WTC11 (cell line): Measurements from ENCODE around the gene DTHD1. TPM values are rescaled to one million over a fixed set of nuclear protein-coding genes. Genes with fewer than 3 reads are reported as not detected.

ENCODE experiments used
- ATAC-seq: fragments of 200-7000 bp; cut with Tn5 transposase; 2 replicates; pipeline ENCODE4 v1.10.0; 2021; ENCODE audit warnings: mild to moderate bottlenecking, moderate library complexity
- CTCF ChIA-PET: fragments of 300-600 bp; sonication (Branson Sonifier 250); formaldehyde crosslinking; loops from one replicate; lab custom pipeline; 2021; ENCODE audit warnings: antibody characterized with exemption; lab: Charles Lee
- POLR2A ChIA-PET: fragments of 350-600 bp; sonication (Branson Sonifier 250); formaldehyde crosslinking; loops from one replicate; lab custom pipeline; 2021; ENCODE audit warnings: antibody characterized with exemption; lab: Charles Lee
- DNase-seq: peaks from one replicate; pipeline ENCODE4 v3.0.0; 2021; ENCODE audit warnings: low spot score
- H3K27ac Mint-ChIP-seq: 2 replicates; pipeline ENCODE4 v1.8.0; 2021; ENCODE audit warnings: mixed read lengths
- H3K27me3 Mint-ChIP-seq: 2 replicates; pipeline ENCODE4 v1.8.0; 2021; ENCODE audit warnings: low read depth, mild to moderate bottlenecking, moderate library complexity, mixed read lengths
- H3K36me3 Mint-ChIP-seq: 2 replicates; pipeline ENCODE4 v1.8.0; 2021; ENCODE audit warnings: mixed read lengths
- H3K4me1 Mint-ChIP-seq: 2 replicates; pipeline ENCODE4 v1.8.0; 2022; ENCODE audit warnings: mixed read lengths
- H3K4me3 Mint-ChIP-seq: 2 replicates; pipeline ENCODE4 v1.8.0; 2021; ENCODE audit warnings: mild to moderate bottlenecking, moderate library complexity, mixed read lengths
- H3K9me3 Mint-ChIP-seq: 2 replicates; pipeline ENCODE4 v1.8.0; 2021; ENCODE audit warnings: mixed read lengths
- ATF1 ChIP-seq: sonication (generic); formaldehyde crosslinking; IDR thresholded peaks from 2 replicates; pipeline ENCODE4 v1.8.1; 2023; ENCODE audit warnings: mild to moderate bottlenecking, moderate library complexity, missing genetic modification reagents
- EMX1 ChIP-seq: fragments of 250-450 bp; sonication (Bioruptor Pico); IDR thresholded peaks from 2 replicates; pipeline ENCODE4 v1.8.0; 2021; ENCODE audit warnings: mild to moderate bottlenecking
- GRHL2 ChIP-seq: fragments of 250-450 bp; sonication (Bioruptor Pico); IDR thresholded peaks from 2 replicates; pipeline ENCODE4 v1.8.0; 2022; ENCODE audit warnings: mild to moderate bottlenecking, moderate library complexity; ENCODE audit not compliant: insufficient replicate concordance, severe bottlenecking
- GTF2I ChIP-seq: fragments of 250-450 bp; sonication (Bioruptor Pico); conservative IDR thresholded peaks from 2 replicates; pipeline ENCODE4 v1.4.0; 2021; ENCODE audit warnings: mild to moderate bottlenecking
- KAT7 ChIP-seq: sonication (generic); formaldehyde crosslinking; IDR thresholded peaks from 2 replicates; pipeline ENCODE4 v1.8.1; 2023; ENCODE audit warnings: missing genetic modification reagents, mild to moderate bottlenecking, borderline replicate concordance
- NFE2L1 ChIP-seq: sonication (generic); formaldehyde crosslinking; IDR thresholded peaks from 2 replicates; pipeline ENCODE4 v1.8.1; 2023; ENCODE audit warnings: missing genetic modification reagents
- OVOL2 ChIP-seq: fragments of 250-450 bp; sonication (Bioruptor Pico); IDR thresholded peaks from 2 replicates; pipeline ENCODE4 v1.9.0; 2021; ENCODE audit warnings: mild to moderate bottlenecking, borderline replicate concordance
- SOX15 ChIP-seq: fragments of 250-450 bp; sonication (Bioruptor Pico); IDR thresholded peaks from 2 replicates; pipeline ENCODE4 v1.9.0; 2021; ENCODE audit warnings: mild to moderate bottlenecking
- SP1 ChIP-seq: sonication (generic); formaldehyde crosslinking; conservative IDR thresholded peaks from 2 replicates; pipeline ENCODE4 v1.8.1; 2022; ENCODE audit warnings: missing genetic modification reagents
- TCF7 ChIP-seq: sonication (generic); formaldehyde crosslinking; IDR thresholded peaks from 2 replicates; pipeline ENCODE4 v1.8.0; 2022; ENCODE audit warnings: mild to moderate bottlenecking, low read depth, missing genetic modification reagents, moderate library complexity
- ZNF121 ChIP-seq: sonication (generic); formaldehyde crosslinking; IDR thresholded peaks from 2 replicates; pipeline ENCODE4 v1.8.0; 2023; ENCODE audit warnings: missing genetic modification reagents
- ZNF232 ChIP-seq: sonication (generic); formaldehyde crosslinking; IDR thresholded peaks from 2 replicates; pipeline ENCODE4 v1.8.0; 2022; ENCODE audit warnings: mild to moderate bottlenecking, missing genetic modification reagents
- ZNF263 ChIP-seq: sonication (generic); formaldehyde crosslinking; IDR thresholded peaks from 2 replicates; pipeline ENCODE4 v1.8.1; 2022; ENCODE audit warnings: low read depth, mild to moderate bottlenecking, moderate library complexity, missing genetic modification reagents
- ZNF416 ChIP-seq: fragments of 250-450 bp; sonication (Bioruptor Pico); IDR thresholded peaks from 2 replicates; pipeline ENCODE4 v1.9.0; 2021; ENCODE audit warnings: mild to moderate bottlenecking, inconsistent platforms
- ZNF423 ChIP-seq: fragments of 250-450 bp; sonication (Bioruptor Pico); IDR thresholded peaks from 2 replicates; pipeline ENCODE4 v2.1.2; 2022; ENCODE audit warnings: mild to moderate bottlenecking, moderate library complexity
- ZNF671 ChIP-seq: fragments of 250-450 bp; sonication (Bioruptor Pico); IDR thresholded peaks from 2 replicates; pipeline ENCODE4 v1.8.0; 2021; ENCODE audit warnings: mild to moderate bottlenecking
- total RNA-seq: library from RNA; stranded (reverse); gene quantifications from 3 replicates; pipeline ENCODE4 v1.2.3, GENCODE V29; 2021
- TF ChIP-seq, protein P1 (sequence below): sonication (generic); formaldehyde crosslinking; IDR thresholded peaks from 2 replicates; pipeline ENCODE4 v1.8.1; 2023; ENCODE audit warnings: mild to moderate bottlenecking, missing genetic modification reagents
- TF ChIP-seq, protein P2 (sequence below): sonication (generic); formaldehyde crosslinking; IDR thresholded peaks from 2 replicates; pipeline ENCODE4 v1.8.1; 2023; ENCODE audit warnings: mild to moderate bottlenecking, missing genetic modification reagents, moderate library complexity
- TF ChIP-seq, protein P3 (sequence below): fragments of 250-450 bp; sonication (Bioruptor Pico); IDR thresholded peaks from 2 replicates; pipeline ENCODE4 v1.8.0; 2021; ENCODE audit warnings: mild to moderate bottlenecking
- TF ChIP-seq, protein P4 (sequence below): sonication (generic); formaldehyde crosslinking; IDR thresholded peaks from 2 replicates; pipeline ENCODE4 v1.8.0; 2022; ENCODE audit warnings: mild to moderate bottlenecking, missing genetic modification reagents
- TF ChIP-seq, protein P5 (sequence below): sonication (generic); formaldehyde crosslinking; IDR thresholded peaks from 2 replicates; pipeline ENCODE4 v1.8.1; 2022; ENCODE audit warnings: mild to moderate bottlenecking, missing genetic modification reagents, moderate library complexity, borderline replicate concordance
- TF ChIP-seq, protein P6 (sequence below): sonication (generic); formaldehyde crosslinking; IDR thresholded peaks from 2 replicates; pipeline ENCODE4 v1.8.1; 2022; ENCODE audit warnings: low read depth, mild to moderate bottlenecking, moderate library complexity, missing genetic modification reagents, borderline replicate concordance
- TF ChIP-seq, protein P7 (sequence below): fragments of 250-450 bp; sonication (Bioruptor Pico); conservative IDR thresholded peaks from 2 replicates; pipeline ENCODE4 v1.9.0; 2021; ENCODE audit warnings: mild to moderate bottlenecking
- TF ChIP-seq, protein P8 (sequence below): sonication (generic); formaldehyde crosslinking; IDR thresholded peaks from 2 replicates; pipeline ENCODE4 v1.8.0; 2023; ENCODE audit warnings: missing genetic modification reagents
- TF ChIP-seq, protein P9 (sequence below): fragments of 250-450 bp; sonication (Bioruptor Pico); IDR thresholded peaks from 2 replicates; pipeline ENCODE4 v2.1.2; 2022; ENCODE audit warnings: mild to moderate bottlenecking, moderate library complexity

The DTHD1 gene
- total RNA-seq, 1 experiment from 2014 or later: not detected

DNA sequence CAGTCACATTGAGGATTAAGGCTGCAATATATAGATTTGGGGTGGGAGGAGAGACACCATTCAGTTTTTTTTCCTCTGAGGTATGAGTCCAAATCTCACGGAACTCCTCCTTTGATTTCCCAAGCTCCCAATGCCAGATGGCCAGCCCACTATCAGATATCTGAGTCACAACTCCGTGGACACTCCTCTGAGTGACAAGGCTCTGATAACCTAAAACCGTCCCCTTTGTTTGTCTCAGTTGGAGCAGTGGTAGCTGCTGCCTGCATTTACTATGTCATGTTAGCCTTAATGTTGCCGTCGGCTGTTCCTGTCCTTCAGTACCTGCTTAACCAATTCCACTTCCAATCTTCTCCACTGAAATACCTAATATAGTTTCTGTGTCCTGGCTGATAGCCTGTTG is 107.3 kb downstream of the DTHD1 start (continued):
- TF ChIP-seq, protein P1, sequence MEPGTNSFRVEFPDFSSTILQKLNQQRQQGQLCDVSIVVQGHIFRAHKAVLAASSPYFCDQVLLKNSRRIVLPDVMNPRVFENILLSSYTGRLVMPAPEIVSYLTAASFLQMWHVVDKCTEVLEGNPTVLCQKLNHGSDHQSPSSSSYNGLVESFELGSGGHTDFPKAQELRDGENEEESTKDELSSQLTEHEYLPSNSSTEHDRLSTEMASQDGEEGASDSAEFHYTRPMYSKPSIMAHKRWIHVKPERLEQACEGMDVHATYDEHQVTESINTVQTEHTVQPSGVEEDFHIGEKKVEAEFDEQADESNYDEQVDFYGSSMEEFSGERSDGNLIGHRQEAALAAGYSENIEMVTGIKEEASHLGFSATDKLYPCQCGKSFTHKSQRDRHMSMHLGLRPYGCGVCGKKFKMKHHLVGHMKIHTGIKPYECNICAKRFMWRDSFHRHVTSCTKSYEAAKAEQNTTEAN (CRISPR knock-in tag): no peak
- TF ChIP-seq ZNF423: no peak
- no peak for TF ChIP-seq GTF2I (CRISPR knock-in tag)
- TF ChIP-seq NFE2L1 (CRISPR knock-in tag): no peak

DNA sequence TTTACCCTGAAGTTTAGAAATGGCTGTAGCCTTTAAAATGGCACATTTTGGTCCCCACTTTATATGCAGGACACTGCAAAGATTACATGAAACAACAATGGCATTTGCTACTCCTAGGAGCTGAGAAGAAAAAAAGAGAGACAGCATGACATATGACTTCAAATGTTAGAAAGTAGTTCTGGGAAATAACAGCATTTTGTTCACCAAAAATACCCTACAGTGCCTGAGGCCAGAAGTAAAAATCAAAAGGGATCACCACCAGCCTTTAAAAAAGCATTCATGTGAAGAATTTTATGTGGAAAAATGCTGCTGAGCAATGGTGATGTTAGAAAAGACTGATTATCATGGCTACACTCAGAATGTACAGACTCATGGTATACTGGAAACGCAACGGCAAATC is 110.0 kb downstream of the DTHD1 start:
- ATAC-seq (no peak), DNase-seq (no peak)
- TF ChIP-seq ZNF232 (CRISPR knock-in tag) (no peak), GRHL2 (CRISPR knock-in tag) (no peak), EMX1 (CRISPR knock-in tag) (no peak), ZNF263 (no peak), OVOL2 (CRISPR knock-in tag) (no peak)
- TF ChIP-seq, protein P2, sequence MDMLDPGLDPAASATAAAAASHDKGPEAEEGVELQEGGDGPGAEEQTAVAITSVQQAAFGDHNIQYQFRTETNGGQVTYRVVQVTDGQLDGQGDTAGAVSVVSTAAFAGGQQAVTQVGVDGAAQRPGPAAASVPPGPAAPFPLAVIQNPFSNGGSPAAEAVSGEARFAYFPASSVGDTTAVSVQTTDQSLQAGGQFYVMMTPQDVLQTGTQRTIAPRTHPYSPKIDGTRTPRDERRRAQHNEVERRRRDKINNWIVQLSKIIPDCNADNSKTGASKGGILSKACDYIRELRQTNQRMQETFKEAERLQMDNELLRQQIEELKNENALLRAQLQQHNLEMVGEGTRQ (CRISPR knock-in tag): no peak
- TF ChIP-seq, protein P3, sequence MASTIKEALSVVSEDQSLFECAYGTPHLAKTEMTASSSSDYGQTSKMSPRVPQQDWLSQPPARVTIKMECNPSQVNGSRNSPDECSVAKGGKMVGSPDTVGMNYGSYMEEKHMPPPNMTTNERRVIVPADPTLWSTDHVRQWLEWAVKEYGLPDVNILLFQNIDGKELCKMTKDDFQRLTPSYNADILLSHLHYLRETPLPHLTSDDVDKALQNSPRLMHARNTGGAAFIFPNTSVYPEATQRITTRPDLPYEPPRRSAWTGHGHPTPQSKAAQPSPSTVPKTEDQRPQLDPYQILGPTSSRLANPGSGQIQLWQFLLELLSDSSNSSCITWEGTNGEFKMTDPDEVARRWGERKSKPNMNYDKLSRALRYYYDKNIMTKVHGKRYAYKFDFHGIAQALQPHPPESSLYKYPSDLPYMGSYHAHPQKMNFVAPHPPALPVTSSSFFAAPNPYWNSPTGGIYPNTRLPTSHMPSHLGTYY (CRISPR knock-in tag): no peak
- TF ChIP-seq, protein P4, sequence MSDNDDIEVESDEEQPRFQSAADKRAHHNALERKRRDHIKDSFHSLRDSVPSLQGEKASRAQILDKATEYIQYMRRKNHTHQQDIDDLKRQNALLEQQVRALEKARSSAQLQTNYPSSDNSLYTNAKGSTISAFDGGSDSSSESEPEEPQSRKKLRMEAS (CRISPR knock-in tag): no peak
- TF ChIP-seq, protein P5, sequence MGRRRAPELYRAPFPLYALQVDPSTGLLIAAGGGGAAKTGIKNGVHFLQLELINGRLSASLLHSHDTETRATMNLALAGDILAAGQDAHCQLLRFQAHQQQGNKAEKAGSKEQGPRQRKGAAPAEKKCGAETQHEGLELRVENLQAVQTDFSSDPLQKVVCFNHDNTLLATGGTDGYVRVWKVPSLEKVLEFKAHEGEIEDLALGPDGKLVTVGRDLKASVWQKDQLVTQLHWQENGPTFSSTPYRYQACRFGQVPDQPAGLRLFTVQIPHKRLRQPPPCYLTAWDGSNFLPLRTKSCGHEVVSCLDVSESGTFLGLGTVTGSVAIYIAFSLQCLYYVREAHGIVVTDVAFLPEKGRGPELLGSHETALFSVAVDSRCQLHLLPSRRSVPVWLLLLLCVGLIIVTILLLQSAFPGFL (CRISPR knock-in tag): no peak
- TF ChIP-seq, all 79 proteins: peak for 0
- H3K4me1 Mint-ChIP-seq: no peaks in the 10 kb centered on the region
- no peak overlapping the region for H3K4me3 Mint-ChIP-seq
- ChIA-PET POLR2A (no interaction called here), CTCF (no interaction called here)
- no peaks in the 10 kb centered on the region for H3K27me3 Mint-ChIP-seq
- H3K9me3 Mint-ChIP-seq: no peaks in the 10 kb centered on the region
- H3K27ac Mint-ChIP-seq: no peak overlapping the region
- H3K36me3 Mint-ChIP-seq: no peaks in the 10 kb centered on the region

DNA sequence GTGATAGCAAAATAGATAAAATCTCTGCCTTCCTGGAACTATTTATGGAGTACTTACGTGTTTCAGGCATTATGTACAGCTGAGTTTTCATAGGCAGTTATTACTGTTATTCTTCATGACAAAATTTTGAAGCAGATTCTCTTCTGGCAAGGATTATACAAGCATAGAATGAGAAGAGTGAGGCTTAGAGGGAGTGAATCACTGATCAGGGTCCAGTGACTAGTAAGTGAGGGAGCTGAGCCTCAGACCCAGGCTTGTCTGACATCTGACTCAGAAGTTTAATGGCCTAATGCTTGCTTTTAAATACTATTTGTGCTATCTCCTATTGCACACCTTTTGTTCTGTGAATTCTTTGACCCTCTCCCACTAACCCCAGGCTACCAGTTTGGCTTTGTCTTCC is 110.6 kb downstream of the DTHD1 start:
- H3K27ac Mint-ChIP-seq: no peak overlapping the region
- H3K4me1 Mint-ChIP-seq: no peaks in the 10 kb centered on the region
- DNase-seq: no peak
- no peaks in the 10 kb centered on the region for H3K9me3 Mint-ChIP-seq
- TF ChIP-seq ZNF121 (CRISPR knock-in tag) (no peak), SOX15 (CRISPR knock-in tag) (no peak), ZNF671 (CRISPR knock-in tag) (no peak), ATF1 (CRISPR knock-in tag) (no peak), ZNF416 (CRISPR knock-in tag) (no peak), KAT7 (CRISPR knock-in tag) (no peak), SP1 (CRISPR knock-in tag) (no peak), TCF7 (CRISPR knock-in tag) (no peak)
- TF ChIP-seq, protein P6, sequence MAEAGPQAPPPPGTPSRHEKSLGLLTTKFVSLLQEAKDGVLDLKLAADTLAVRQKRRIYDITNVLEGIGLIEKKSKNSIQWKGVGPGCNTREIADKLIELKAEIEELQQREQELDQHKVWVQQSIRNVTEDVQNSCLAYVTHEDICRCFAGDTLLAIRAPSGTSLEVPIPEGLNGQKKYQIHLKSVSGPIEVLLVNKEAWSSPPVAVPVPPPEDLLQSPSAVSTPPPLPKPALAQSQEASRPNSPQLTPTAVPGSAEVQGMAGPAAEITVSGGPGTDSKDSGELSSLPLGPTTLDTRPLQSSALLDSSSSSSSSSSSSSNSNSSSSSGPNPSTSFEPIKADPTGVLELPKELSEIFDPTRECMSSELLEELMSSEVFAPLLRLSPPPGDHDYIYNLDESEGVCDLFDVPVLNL (CRISPR knock-in tag): no peak
- TF ChIP-seq, protein P7, sequence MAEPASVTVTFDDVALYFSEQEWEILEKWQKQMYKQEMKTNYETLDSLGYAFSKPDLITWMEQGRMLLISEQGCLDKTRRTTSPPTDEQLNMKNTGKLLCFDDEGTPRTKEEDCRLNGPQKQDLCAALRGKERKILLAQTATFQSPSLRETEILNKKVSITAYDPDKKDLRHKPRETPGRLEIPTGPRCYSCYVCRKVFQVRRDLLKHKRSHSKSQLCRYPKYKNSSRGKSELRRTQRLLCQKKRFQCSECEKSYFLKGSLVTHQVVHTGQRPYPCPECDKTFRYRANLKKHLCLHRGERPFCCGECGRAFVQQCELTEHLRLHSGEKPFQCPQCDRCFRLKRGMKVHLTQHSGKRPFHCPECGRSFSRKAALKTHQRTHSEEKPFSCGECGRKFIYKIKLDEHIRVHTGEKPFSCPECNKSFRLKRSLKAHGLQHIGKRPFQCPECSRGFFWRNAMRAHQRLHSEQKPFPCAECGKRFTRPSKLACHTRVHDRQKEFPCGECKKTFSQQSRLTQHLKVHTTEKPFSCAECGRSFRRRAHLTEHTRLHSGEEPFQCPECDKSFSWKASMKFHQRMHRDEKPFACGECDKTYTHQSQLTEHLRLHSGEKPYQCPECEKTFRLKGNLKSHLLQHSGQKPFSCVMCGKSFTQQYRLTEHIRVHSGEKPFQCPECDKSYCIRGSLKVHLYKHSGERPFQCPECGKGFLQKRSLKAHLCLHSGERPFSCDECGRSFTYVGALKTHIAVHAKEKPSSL (CRISPR knock-in tag): no peak
- TF ChIP-seq, protein P8, sequence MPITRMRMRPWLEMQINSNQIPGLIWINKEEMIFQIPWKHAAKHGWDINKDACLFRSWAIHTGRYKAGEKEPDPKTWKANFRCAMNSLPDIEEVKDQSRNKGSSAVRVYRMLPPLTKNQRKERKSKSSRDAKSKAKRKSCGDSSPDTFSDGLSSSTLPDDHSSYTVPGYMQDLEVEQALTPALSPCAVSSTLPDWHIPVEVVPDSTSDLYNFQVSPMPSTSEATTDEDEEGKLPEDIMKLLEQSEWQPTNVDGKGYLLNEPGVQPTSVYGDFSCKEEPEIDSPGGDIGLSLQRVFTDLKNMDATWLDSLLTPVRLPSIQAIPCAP (CRISPR knock-in tag): no peak
- TF ChIP-seq, protein P9, sequence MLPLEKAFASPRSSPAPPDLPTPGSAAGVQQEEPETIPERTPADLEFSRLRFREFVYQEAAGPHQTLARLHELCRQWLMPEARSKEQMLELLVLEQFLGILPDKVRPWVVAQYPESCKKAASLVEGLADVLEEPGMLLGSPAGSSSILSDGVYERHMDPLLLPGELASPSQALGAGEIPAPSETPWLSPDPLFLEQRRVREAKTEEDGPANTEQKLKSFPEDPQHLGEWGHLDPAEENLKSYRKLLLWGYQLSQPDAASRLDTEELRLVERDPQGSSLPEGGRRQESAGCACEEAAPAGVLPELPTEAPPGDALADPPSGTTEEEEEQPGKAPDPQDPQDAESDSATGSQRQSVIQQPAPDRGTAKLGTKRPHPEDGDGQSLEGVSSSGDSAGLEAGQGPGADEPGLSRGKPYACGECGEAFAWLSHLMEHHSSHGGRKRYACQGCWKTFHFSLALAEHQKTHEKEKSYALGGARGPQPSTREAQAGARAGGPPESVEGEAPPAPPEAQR (CRISPR knock-in tag): no peak
- no peak overlapping the region for H3K4me3 Mint-ChIP-seq
- ChIA-PET POLR2A (no interaction called here), CTCF (no interaction called here)
- no peak for ATAC-seq
- H3K36me3 Mint-ChIP-seq: no peaks in the 10 kb centered on the region
- H3K27me3 Mint-ChIP-seq: no peaks in the 10 kb centered on the region
